SK-N-SH treated with all-trans-retinoic acid at 6 μM for 48 hours (cell line): ENCODE measurements around the gene COL23A1.

Source experiments
- ZFP3 ChIP-seq: fragments of 250-450 bp; sonication (Bioruptor Pico); IDR thresholded peaks from 2 replicates; pipeline ENCODE4 v1.5.0; 2020; ENCODE audit warnings: mild to moderate bottlenecking, moderate library complexity
- TF ChIP-seq, protein P1 (sequence below): fragments of 250-450 bp; sonication (Bioruptor Pico); IDR thresholded peaks from 2 replicates; pipeline ENCODE4 v1.5.1; 2020; ENCODE audit warnings: low read depth, mild to moderate bottlenecking, moderate library complexity

DNA sequence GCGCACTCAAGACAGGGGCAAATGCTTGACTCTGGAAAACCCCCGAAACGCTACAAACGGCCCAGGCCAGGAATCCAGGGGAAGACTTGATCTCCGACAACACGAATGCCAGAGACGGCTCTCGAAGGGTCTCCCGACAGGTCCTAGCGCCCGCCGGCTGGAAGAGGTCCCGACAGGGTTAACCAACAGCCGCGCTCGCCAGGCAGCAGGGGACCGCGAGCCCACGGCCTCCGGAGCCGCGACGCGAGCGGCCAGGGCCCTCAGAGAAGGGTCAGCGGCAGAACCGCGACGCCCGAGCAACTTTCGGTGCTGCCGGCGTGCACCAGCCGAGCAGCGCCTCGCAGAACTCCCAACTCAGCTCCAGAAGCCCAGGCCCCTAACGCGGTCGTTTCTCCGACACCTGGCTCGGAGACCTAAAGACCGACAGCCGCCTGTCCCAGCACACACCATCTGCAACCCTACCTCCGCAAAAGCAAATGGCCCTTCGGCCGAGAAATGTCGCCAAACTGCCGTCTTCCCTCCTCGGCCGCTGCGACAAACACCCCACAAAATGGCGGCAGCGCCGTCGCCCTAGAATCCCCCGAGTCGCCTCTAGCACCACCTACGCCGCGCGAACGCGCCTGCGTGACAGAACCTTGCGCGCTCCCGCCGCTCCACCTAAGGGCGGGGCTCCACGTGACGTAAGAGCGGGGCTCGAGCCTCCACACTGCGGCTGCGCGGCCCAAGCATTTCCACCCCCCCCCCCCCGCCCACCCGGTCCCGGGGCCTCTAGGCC, 36.5 kb upstream of the COL23A1 start, which contains the start of gene CLK4:
- TF ChIP-seq, protein P1, sequence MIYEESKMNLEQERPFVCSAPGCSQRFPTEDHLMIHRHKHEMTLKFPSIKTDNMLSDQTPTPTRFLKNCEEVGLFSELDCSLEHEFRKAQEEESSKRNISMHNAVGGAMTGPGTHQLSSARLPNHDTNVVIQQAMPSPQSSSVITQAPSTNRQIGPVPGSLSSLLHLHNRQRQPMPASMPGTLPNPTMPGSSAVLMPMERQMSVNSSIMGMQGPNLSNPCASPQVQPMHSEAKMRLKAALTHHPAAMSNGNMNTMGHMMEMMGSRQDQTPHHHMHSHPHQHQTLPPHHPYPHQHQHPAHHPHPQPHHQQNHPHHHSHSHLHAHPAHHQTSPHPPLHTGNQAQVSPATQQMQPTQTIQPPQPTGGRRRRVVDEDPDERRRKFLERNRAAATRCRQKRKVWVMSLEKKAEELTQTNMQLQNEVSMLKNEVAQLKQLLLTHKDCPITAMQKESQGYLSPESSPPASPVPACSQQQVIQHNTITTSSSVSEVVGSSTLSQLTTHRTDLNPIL = no peak
- TF ChIP-seq ZFP3 (CRISPR knock-in tag) = no peak
